ENCODE data around the gene LYPD6B. TPM values are rescaled to one million over a fixed set of nuclear protein-coding genes. Genes with fewer than 3 reads are reported as not detected.

LYPD6B gene
- polyA plus RNA-seq, 3 donors, result 28.6 to 35.2 (median 33.7) TPM

- DNase-seq (ENCODE audit: low read depth in 3 of 3, low spot score in 2 of 3), result no peak
These were observed 114.0 kb downstream of the LYPD6B start for GRCh38 chr2:149152469-149152953.

DNA sequence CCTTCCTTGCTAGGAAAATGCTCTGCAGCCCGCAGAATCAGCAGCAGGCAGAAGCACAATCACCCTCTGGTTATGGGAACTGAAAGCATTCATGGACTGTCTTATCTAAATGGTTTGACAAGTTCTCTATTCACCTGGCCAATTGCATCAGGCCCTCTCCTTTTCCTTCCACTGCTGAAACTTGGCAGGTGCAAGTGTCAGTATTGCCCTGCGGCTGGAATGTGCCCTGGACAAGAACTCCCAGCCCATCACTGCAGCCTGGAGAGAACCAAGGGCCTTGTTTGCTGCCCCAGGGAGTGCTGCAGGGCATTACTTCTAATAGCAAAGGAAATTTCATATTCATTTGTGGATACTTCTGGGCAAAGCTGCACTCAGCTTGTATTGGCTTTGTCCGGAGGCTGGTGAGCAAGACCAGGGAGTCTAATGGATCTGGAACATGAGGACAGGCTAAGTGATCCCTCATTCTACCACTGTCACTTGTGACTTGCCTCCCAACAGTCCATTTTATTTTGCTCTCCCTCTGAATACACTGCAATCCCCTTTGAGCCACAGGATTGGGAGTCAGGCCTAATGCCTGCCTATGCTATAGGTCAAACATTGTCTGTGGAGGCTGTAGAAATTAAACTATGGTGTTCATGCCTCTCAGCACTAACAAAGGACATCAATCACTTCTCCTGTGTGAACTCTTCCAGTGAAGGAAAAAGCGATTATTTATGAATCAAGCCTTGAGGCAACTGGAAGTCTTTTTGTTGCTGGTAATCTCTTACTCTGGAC lies 116.9 kb downstream of the LYPD6B start:
- no peak for DNase-seq (ENCODE audit: low read depth in 3 of 3, low spot score in 2 of 3)

- DNase-seq (ENCODE audit: low read depth in 3 of 3, low spot score in 2 of 3), result no peak
These were observed 117.5 kb downstream of the LYPD6B start for GRCh38 chr2:149155988-149156387.

- no peak for DNase-seq (ENCODE audit: low read depth in 3 of 3, low spot score in 2 of 3)
These were observed 118.7 kb downstream of the LYPD6B start for GRCh38 chr2:149156971-149157740.

GRCh38 chr2:149158957-149159356 lies 120.5 kb downstream of the LYPD6B start:
- DNase-seq (ENCODE audit: low read depth in 3 of 3, low spot score in 2 of 3), result no peak

DNA sequence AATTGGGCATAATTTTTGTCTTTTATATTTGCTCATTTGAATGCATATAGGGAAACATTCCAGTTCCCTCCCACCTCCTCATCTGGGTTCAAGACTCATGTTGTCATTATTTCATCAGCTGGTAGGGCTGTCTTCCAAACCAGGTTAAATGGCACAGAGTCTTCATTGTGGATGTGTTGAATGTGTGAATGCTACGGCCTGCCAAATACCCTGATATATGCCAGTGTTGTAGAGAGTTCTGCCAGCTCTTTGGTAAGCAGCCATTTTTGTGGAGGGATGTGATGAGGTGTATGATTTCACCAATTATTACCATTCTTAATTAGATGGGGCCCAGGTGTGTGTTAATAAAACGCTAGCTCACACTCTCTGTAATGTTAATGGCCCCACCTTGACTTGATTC lies 121.7 kb downstream of the LYPD6B start:
- DNase-seq (ENCODE audit: low read depth in 3 of 3, low spot score in 2 of 3), result no peak

GRCh38 chr2:149160701-149161217 lies 122.3 kb downstream of the LYPD6B start:
- no peak for DNase-seq (ENCODE audit: low read depth in 3 of 3, low spot score in 2 of 3)

- DNase-seq (ENCODE audit: low read depth in 3 of 3, low spot score in 2 of 3), result no peak
These were observed 123.2 kb downstream of the LYPD6B start for GRCh38 chr2:149161481-149162225.

DNA sequence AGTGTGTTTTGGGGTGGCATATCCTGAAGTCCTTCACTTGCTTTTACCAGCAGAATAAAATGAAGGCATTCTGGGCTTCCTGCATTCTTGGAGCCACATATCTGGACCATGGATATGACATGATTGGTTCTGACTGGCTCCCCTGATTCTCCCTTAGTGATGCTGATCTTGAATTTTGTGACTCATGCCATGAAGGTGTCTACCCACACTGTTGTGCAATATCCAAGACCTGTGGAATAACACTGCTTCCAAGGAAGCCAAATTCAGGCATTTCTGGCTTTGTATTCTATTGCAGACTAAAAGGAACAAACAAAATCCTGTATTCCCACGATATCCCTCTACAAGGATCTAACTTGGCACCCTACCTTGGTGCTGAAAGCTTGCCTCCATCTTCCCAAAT lies 125.8 kb downstream of the LYPD6B start:
- no peak for DNase-seq (ENCODE audit: low read depth in 3 of 3, low spot score in 2 of 3)

GRCh38 chr2:149164827-149165226 lies 126.3 kb downstream of the LYPD6B start:
- DNase-seq (ENCODE audit: low read depth in 3 of 3, low spot score in 2 of 3), result no peak

GRCh38 chr2:149167001-149167780 lies 128.7 kb downstream of the LYPD6B start:
- DNase-seq (ENCODE audit: low read depth in 3 of 3, low spot score in 2 of 3), result no peak

- DNase-seq (ENCODE audit: low read depth in 3 of 3, low spot score in 2 of 3), result no peak
These were observed 129.4 kb downstream of the LYPD6B start for GRCh38 chr2:149167941-149168340.

GRCh38 chr2:149169656-149170055 lies 131.2 kb downstream of the LYPD6B start:
- DNase-seq (ENCODE audit: low read depth in 3 of 3, low spot score in 2 of 3), result no peak

DNA sequence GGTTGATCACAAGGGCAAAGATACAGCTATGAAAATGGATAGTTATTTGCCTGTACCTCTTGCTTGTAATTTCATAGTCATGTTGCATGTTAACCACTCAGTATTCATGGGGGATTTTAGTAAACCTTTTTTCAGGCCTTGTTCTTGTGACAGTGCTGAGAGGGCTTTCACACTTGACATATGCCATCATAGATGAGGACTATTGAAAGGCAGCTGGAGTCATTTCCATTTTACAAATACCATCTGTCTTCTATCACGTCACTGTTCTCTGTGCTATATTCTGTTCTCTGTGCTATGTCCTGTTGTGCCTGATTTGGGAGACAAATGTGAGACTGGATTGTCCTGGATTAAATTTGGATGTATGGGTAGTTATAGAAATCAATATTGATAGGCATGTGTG lies 131.7 kb downstream of the LYPD6B start:
- DNase-seq (ENCODE audit: low read depth in 3 of 3, low spot score in 2 of 3), result no peak

DNA sequence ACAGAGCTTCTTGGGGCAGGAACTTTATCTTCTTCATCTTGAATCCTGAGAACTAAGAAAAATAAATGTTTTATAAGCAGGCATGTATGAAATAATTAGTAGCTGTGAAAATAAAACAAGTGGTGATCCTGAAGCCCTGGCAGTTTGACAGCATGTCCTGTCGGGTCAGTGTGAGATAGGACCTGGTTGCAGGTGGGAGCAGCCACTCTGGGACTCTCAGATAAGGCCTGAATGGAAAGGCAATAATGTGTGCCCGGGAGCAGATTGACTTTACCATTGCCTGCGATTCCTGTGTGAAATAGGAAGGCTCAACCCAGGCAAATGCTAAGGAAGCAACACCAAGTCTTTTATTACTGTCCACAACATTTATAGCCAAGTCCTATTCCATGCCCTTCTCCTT lies 132.4 kb downstream of the LYPD6B start:
- DNase-seq (ENCODE audit: low read depth in 3 of 3, low spot score in 2 of 3), result no peak

DNA sequence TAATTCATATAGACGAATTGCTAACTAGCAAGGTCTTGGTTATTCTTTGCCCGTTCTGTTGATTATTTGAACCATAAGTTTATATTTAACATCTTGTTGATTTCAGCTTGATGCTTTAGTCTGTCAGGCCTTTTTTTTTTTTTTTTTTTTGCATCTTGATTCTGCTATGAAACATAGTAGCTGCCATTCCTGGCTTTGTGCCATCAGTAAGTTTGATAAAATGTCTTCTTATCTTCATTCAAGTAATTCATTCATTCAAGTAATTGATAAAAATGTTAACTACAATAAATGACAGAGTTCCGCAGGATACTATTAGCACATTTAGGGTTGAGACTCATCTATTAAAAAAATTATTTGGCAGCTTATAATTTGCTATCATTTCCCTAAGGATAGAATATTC lies 134.7 kb downstream of the LYPD6B start:
- no peak for DNase-seq (ENCODE audit: low read depth in 3 of 3, low spot score in 2 of 3)

DNA sequence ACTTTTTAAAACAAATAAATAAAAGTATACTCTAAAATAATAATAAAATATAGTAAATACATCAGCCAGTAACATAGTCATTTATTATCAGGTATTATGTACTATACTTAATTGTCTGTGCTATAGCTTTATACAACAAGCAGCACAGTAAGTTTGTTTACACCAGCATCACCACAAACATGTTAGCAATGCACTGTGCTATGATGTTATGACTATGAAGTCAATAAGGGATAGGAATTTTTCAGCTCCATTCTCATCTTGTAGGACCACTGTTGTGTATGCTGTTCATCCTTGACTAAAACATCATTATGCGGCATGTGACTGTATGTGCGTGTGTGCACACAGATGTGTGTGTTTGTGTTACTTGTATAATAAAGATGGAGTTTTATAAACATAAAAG lies 137.5 kb downstream of the LYPD6B start:
- DNase-seq (ENCODE audit: low read depth in 3 of 3, low spot score in 2 of 3), result no peak

DNA sequence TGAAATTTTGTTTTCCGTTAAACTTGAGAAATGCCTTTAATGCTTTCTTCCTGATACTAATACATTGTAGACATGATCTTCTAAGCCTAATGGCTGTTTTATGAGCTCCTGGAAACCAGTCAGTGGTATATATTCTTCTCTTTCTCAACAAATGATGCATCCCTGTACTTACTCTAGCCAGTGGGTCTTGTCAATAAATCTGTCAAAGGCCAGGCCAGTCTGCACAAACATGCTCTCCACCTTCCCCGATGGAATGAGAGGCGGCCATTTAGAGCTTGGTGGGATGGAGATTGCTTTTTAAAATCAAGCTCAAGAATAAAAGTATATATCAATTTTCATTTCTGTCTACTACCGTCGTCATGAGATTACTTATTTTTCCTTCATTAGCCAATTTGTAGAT lies 140.1 kb downstream of the LYPD6B start:
- no peak for DNase-seq (ENCODE audit: low read depth in 3 of 3, low spot score in 2 of 3)

GRCh38 chr2:149180226-149180875 lies 141.9 kb downstream of the LYPD6B start:
- no peak for DNase-seq (ENCODE audit: low read depth in 3 of 3, low spot score in 2 of 3)

GRCh38 chr2:149183187-149183586 lies 144.7 kb downstream of the LYPD6B start:
- no peak for DNase-seq (ENCODE audit: low read depth in 3 of 3, low spot score in 2 of 3)
